ENCODE measurements around the gene CSNK1G2. TPM values are rescaled to one million over a fixed set of nuclear protein-coding genes. Genes with fewer than 3 reads are reported as not detected.

The CSNK1G2 gene
- total RNA-seq, 4 donors from 2014 or later = 34.1 to 52.6 (median 48.5) TPM

DNA sequence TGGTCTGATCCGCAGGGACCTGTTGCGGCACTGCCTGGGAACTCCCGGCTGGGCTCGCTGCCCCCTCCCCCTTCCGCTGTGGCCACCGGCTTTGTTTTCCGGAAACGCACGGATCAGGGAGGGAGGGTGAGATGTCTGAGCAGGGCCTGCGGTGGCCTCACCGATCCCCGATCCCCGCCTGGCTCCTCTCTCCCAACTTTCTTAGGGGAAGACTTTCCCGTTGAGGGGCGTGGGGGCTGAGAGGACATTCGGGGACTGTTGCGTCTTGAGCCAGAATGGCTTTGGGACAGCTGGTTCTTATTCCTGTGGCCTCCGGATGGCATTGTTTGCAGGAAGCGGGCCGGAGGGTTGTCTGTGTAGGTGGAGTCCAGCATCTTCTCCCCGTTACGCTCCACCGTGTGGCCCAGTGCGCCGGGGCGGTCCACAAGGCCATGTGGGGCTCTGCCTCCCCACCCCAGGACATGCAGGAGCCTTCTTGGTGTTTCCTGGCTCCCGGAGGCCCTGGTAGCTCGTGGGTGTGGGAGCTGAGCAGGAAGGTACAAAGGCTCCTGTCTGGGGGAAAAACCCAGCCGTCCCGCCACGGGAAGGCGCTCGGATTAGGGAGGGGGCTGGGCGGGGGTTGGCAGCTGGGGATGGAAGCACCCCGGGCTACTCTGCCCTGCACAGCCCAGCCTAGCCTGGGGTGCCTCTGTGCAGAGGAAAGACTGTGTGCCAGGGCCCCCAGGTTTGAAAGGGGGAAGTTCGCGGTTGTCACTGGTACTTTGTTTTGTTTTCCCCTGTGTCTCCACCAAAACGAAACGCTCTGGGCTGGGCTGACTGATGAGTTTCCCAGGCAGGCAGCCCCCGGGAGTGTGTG is 1.3 kb downstream of the CSNK1G2 start:
- H3K27me3 ChIP-seq = peaks cover 0 to 6% (median 0%) of the 10 kb centered on the region in 4 donors
- H3K9me3 ChIP-seq = no peaks in the 10 kb centered on the region
- H3K36me3 ChIP-seq = no peaks in the 10 kb centered on the region
- peak; percentile 95 for DNase-seq (ENCODE audit: extremely low spot score)
- WGBS = 5% methylated on average over 13 of the region's 40 CpGs
- H3K27ac ChIP-seq (replicated peaks in 1 of 4) = peak overlapping the region; percentile 94 to 100 (median 98)
- H3K4me3 ChIP-seq = peak overlapping the region; percentile 68 to 82 (median 79)
- TF ChIP-seq EP300 (IDR thresholded peaks at IDR 0.05) = no peak
- TF ChIP-seq POLR2A (IDR thresholded peaks at IDR 0.05; ENCODE audit: low read depth) = no peak
- TF ChIP-seq POLR2AphosphoS5 (IDR thresholded peaks at IDR 0.05) = peak; percentile 43 to 74
- TF ChIP-seq, protein P1, sequence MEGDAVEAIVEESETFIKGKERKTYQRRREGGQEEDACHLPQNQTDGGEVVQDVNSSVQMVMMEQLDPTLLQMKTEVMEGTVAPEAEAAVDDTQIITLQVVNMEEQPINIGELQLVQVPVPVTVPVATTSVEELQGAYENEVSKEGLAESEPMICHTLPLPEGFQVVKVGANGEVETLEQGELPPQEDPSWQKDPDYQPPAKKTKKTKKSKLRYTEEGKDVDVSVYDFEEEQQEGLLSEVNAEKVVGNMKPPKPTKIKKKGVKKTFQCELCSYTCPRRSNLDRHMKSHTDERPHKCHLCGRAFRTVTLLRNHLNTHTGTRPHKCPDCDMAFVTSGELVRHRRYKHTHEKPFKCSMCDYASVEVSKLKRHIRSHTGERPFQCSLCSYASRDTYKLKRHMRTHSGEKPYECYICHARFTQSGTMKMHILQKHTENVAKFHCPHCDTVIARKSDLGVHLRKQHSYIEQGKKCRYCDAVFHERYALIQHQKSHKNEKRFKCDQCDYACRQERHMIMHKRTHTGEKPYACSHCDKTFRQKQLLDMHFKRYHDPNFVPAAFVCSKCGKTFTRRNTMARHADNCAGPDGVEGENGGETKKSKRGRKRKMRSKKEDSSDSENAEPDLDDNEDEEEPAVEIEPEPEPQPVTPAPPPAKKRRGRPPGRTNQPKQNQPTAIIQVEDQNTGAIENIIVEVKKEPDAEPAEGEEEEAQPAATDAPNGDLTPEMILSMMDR (IDR thresholded peaks at IDR 0.05) = peak in 1 of 3 experiments; percentile 7
- intact Hi-C loops (cut with DNase I) = no loop called here
- peaks cover 33 to 62% (median 57%) of the 10 kb centered on the region in 4 donors for H3K4me1 ChIP-seq

- Histone ChIP-seq H3K4me1 (peaks cover 33 to 65% (median 58%) of the 10 kb centered on the region in 4 donors), H3K36me3 (no peaks in the 10 kb centered on the region), H3K27ac (replicated peaks in 1 of 4) (peak overlapping the region; percentile 94 to 100 (median 98)), H3K9me3 (no peaks in the 10 kb centered on the region), H3K4me3 (peak overlapping the region; percentile 68 to 82 (median 79)), H3K27me3 (peaks cover 0 to 6% (median 0%) of the 10 kb centered on the region in 4 donors)
- TF ChIP-seq, protein P1 (IDR thresholded peaks at IDR 0.05) = no peak
- TF ChIP-seq POLR2A (IDR thresholded peaks at IDR 0.05; ENCODE audit: low read depth) (no peak), EP300 (IDR thresholded peaks at IDR 0.05) (no peak), POLR2AphosphoS5 (IDR thresholded peaks at IDR 0.05) (no peak)
- no peak for DNase-seq (ENCODE audit: extremely low spot score)
- WGBS = 36% methylated on average over 16 of the region's 21 CpGs
- intact Hi-C loops (cut with DNase I) = no loop called here
These were observed 2.1 kb downstream of the CSNK1G2 start for GRCh38 chr19:1942934-1943555.

DNA sequence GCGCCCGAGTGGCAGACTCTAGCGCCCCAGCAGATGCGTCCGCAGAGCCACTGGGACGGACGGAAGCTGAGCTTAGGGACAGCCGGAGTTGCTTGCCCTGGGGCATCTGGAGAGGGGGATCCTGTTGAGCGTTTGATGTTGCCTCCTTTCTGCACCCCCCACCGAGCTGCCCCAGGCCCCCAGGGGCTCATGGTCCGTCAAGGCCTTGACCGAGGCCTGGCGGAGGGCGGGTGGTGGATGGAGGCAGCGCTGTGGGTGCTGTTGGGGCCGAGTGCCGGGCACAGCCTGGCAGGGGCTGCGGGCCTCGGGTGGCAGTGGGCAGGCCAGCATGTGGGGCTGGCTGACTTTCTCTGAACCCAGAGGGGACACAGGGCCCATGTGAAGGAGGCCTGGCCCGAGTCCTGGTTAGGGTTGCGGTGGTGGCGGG is 2.7 kb downstream of the CSNK1G2 start:
- TF ChIP-seq POLR2A (IDR thresholded peaks at IDR 0.05; ENCODE audit: low read depth) (no peak), EP300 (IDR thresholded peaks at IDR 0.05) (no peak), POLR2AphosphoS5 (IDR thresholded peaks at IDR 0.05) (no peak)
- TF ChIP-seq, protein P1 (IDR thresholded peaks at IDR 0.05) = no peak
- Histone ChIP-seq H3K27me3 (peaks cover 0 to 6% (median 0%) of the 10 kb centered on the region in 4 donors), H3K4me1 (peaks cover 33 to 65% (median 58%) of the 10 kb centered on the region in 4 donors), H3K36me3 (no peaks in the 10 kb centered on the region), H3K27ac (replicated peaks in 1 of 4) (no peak overlapping the region), H3K4me3 (no peak overlapping the region), H3K9me3 (no peaks in the 10 kb centered on the region)
- intact Hi-C loops (cut with DNase I) = no loop called here
- DNase-seq (ENCODE audit: extremely low spot score) = no peak
- WGBS = 85% methylated on average over 17 of the region's 22 CpGs

GRCh38 chr19:1944088-1944915 is 3.3 kb downstream of the CSNK1G2 start:
- WGBS = 86% methylated on average over 23 of the region's 42 CpGs
- Histone ChIP-seq H3K27ac (replicated peaks in 1 of 4) (no peak overlapping the region), H3K4me1 (peaks cover 33 to 62% (median 55%) of the 10 kb centered on the region in 4 donors), H3K9me3 (no peaks in the 10 kb centered on the region), H3K4me3 (no peak overlapping the region), H3K36me3 (no peaks in the 10 kb centered on the region), H3K27me3 (peaks cover 0 to 6% (median 0%) of the 10 kb centered on the region in 4 donors)
- TF ChIP-seq, protein P1 (IDR thresholded peaks at IDR 0.05) = no peak
- TF ChIP-seq POLR2AphosphoS5 (IDR thresholded peaks at IDR 0.05) = no peak
- intact Hi-C loops (cut with DNase I) = no loop called here
- DNase-seq (ENCODE audit: extremely low spot score) = no peak

All from esophagus muscularis mucosa (tissue), 4 donors.